GM10248 (cell line): ENCODE measurements around the gene KREMEN1.

Experiments
- CTCF ChIA-PET: fragments of 300-600 bp; sonication (Branson Sonifier 250); formaldehyde crosslinking; extraction: SDS; loops from one replicate; lab custom pipeline; 2021; ENCODE audit warnings: antibody characterized with exemption; lab: Yijun Ruan, JAX
- POLR2A ChIA-PET: fragments of 350-650 bp; sonication (Branson Sonifier 250); formaldehyde crosslinking; extraction: SDS; loops from one replicate; lab custom pipeline; 2020; ENCODE audit warnings: antibody characterized with exemption; lab: Yijun Ruan, JAX
- DNase-seq: peaks from one replicate; pipeline ENCODE4 v3.0.0; 2012; ENCODE audit errors: extremely low spot score
- TF ChIP-seq, protein P1 (sequence below): IDR thresholded peaks from 2 replicates; pipeline ENCODE4 v1.5.1; 2012; ENCODE audit warnings: mild to moderate bottlenecking, low read depth; ENCODE audit errors: extremely low read depth, missing control alignments, control extremely low read depth

Gene KREMEN1

GRCh38 chr22:29203488-29204454 lies 130.9 kb downstream of the KREMEN1 start:
- POLR2A ChIA-PET = interaction anchor here (0.6 to 1.3 kb wide), 3 partner anchors 9 to 56 kb away, joined by 3 to 6 read pairs (median 6); no protein-coding TSS in a partner anchor

GRCh38 chr22:29204455-29205183 lies 131.8 kb downstream of the KREMEN1 start:
- ChIA-PET CTCF (interaction anchor here (1.0 to 7.1 kb wide), 10 partner anchors 9 to 51 kb away, joined by 3 to 49 read pairs (median 6); no protein-coding TSS in a partner anchor), POLR2A (no interaction called here)
- no peak for DNase-seq
- TF ChIP-seq, protein P1, sequence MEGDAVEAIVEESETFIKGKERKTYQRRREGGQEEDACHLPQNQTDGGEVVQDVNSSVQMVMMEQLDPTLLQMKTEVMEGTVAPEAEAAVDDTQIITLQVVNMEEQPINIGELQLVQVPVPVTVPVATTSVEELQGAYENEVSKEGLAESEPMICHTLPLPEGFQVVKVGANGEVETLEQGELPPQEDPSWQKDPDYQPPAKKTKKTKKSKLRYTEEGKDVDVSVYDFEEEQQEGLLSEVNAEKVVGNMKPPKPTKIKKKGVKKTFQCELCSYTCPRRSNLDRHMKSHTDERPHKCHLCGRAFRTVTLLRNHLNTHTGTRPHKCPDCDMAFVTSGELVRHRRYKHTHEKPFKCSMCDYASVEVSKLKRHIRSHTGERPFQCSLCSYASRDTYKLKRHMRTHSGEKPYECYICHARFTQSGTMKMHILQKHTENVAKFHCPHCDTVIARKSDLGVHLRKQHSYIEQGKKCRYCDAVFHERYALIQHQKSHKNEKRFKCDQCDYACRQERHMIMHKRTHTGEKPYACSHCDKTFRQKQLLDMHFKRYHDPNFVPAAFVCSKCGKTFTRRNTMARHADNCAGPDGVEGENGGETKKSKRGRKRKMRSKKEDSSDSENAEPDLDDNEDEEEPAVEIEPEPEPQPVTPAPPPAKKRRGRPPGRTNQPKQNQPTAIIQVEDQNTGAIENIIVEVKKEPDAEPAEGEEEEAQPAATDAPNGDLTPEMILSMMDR = no peak

More at GRCh38 chr22:29203488-29204454, 130.9 kb downstream of the KREMEN1 start:
- CTCF ChIA-PET = interaction anchor here (0.7 to 7.1 kb wide), 12 partner anchors 10 to 53 kb away, joined by 3 to 49 read pairs (median 8); no protein-coding TSS in a partner anchor
- TF ChIP-seq, protein P1 = no peak
- no peak for DNase-seq

DNA sequence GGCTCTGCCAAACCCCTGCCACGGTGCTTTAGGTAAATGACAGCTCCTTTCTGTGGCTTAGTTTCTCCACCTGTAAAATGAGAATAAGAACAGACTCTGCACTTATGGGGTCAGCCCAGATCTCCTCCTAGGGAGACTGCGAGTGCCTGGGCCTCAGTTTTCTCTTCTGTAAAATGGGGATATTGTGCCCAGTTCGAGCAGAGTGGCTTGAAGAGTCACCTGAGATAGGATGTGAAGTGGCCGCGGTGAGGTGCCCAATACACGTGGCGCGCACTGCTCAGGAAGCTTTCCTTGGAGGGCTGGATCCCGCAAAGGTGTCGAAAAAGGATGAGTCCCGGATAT lies 132.4 kb downstream of the KREMEN1 start:
- ChIA-PET CTCF (interaction anchor here (1.0 to 7.1 kb wide), 7 partner anchors 7 to 51 kb away, joined by 3 to 49 read pairs (median 5); no protein-coding TSS in a partner anchor), POLR2A (interaction anchor here (1.2 kb wide), 1 partner anchor 8 kb away, joined by 3 read pairs; no protein-coding TSS in a partner anchor)
- no peak for DNase-seq
- TF ChIP-seq, protein P1 = no peak

DNA sequence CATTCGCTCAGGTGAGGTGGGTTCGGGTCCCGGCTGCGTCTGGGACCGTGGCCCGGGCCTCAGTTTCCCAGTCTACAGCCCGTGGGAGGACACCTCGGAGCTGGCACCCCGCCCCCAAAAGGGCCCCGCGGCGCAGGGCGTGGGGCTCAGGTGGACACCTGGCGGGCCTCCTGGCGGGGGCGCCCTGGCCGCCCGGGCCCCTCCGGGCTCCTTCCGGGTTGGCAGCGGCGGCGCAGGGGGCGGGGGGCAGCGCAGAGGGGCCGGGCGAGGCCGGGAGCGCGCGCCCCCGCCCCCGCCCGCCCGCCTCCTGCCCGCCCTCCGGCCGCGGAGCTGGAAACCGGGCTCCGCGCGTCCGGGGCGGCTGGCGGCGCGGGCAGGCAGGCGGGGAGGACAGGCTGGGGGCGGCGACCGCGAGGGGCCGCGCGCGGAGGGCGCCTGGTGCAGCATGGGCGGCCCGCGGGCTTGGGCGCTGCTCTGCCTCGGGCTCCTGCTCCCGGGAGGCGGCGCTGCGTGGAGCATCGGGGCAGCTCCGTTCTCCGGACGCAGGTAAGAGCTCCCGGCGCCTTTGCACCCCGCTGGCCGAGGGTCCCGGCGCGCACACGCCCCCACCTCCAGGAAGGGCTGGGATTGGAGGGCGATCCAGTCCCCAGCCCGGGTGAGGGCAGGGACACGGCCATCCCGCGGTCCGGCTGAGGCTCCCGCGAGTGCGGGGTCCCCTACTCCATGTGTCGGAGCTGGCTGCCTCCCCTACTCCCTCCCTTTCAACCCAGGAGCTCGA lies 132.9 kb downstream of the KREMEN1 start, which contains the start of gene EMID1:
EMID1 (plus strand) TSS at position 303 of the 778 bp plus-strand sequence; CDS start at position 446, 143 bp downstream.
- POLR2A ChIA-PET = interaction anchor here (1.2 kb wide), 1 partner anchor 9 kb away, joined by 3 read pairs; no protein-coding TSS in a partner anchor
- CTCF ChIA-PET = interaction anchor here (0.6 to 7.1 kb wide), 11 partner anchors 8 to 350 kb away, joined by 3 to 49 read pairs (median 3); no protein-coding TSS in a partner anchor
- TF ChIP-seq, protein P1 = peak; percentile 35
- DNase-seq = peak; percentile 67

GRCh38 chr22:29206372-29207242 lies 133.8 kb downstream of the KREMEN1 start:
- CTCF ChIA-PET = interaction anchor here (0.7 to 7.1 kb wide), 9 partner anchors 9 to 351 kb away, joined by 3 to 49 read pairs (median 3); no protein-coding TSS in a partner anchor
- DNase-seq = no peak
- POLR2A ChIA-PET = interaction anchor here (1.2 kb wide), 1 partner anchor 10 kb away, joined by 3 read pairs; no protein-coding TSS in a partner anchor
- TF ChIP-seq, protein P1 = no peak
